K562 (cell line): ENCODE data around the gene HOXC12. TPM values are rescaled to one million over a fixed set of nuclear protein-coding genes. Genes with fewer than 3 reads are reported as not detected.

ENCODE experiments used
- ATF7 ChIP-seq: fragments of 450-650 bp; IDR thresholded peaks from 2 replicates; pipeline ENCODE4 v1.7.1; 2014; ENCODE audit warnings: mild to moderate bottlenecking, moderate library complexity
- BCL6 ChIP-seq: fragments of 250-450 bp; sonication (Bioruptor Pico); IDR thresholded peaks from 2 replicates; pipeline ENCODE4 v1.4.0; 2020
- COPS2 ChIP-seq: fragments of 450-650 bp; conservative IDR thresholded peaks from 2 replicates; pipeline ENCODE4 v1.6.1; 2016; ENCODE audit warnings: mild to moderate bottlenecking, moderate library complexity
- EGR1 ChIP-seq: fragments of 450-650 bp; conservative IDR thresholded peaks from 2 replicates; pipeline ENCODE4 v1.6.1; 2017; ENCODE audit warnings: mild to moderate bottlenecking
- ELF4 ChIP-seq: fragments of 450-650 bp; formaldehyde crosslinking; IDR thresholded peaks from 2 replicates; pipeline ENCODE4 v1.4.0; 2022; ENCODE audit warnings: missing genetic modification characterization
- ETV5 ChIP-seq: sonication (generic); formaldehyde crosslinking; IDR thresholded peaks from 2 replicates; pipeline ENCODE4 v1.4.0; 2020; ENCODE audit warnings: low read depth, mild to moderate bottlenecking, missing genetic modification reagents
- KLF10 ChIP-seq: fragments of 250-450 bp; sonication (Bioruptor Pico); IDR thresholded peaks from 2 replicates; pipeline ENCODE4 v1.6.1; 2021; ENCODE audit warnings: matching md5 sums
- MAFF ChIP-seq: IDR thresholded peaks from 2 replicates; pipeline ENCODE4 v1.6.1; 2012; ENCODE audit warnings: low read length, improper control_type of control experiment
- PHB ChIP-seq: fragments of 250-450 bp; sonication (Bioruptor Pico); IDR thresholded peaks from 2 replicates; pipeline ENCODE4 v1.5.0; 2021
- RBFOX2 ChIP-seq: fragments of 200-400 bp; formaldehyde crosslinking; IDR thresholded peaks from 2 replicates; pipeline ENCODE4 v1.6.1; 2017; ENCODE audit warnings: low read depth, mild to moderate bottlenecking, low read length, moderate library complexity
- SAFB ChIP-seq: fragments of 200-400 bp; formaldehyde crosslinking; IDR thresholded peaks from 2 replicates; pipeline ENCODE4 v1.6.1; 2017; ENCODE audit warnings: low read depth, low read length, borderline replicate concordance
- SMAD4 ChIP-seq: fragments of 250-450 bp; sonication (Bioruptor Pico); conservative IDR thresholded peaks from 2 replicates; pipeline ENCODE4 v1.8.0; 2021; ENCODE audit warnings: inconsistent platforms, mild to moderate bottlenecking, moderate library complexity
- SMARCC2 ChIP-seq: fragments of 450-650 bp; IDR thresholded peaks from 2 replicates; pipeline ENCODE4 v1.6.1; 2017; ENCODE audit warnings: antibody characterized with exemption, moderate library complexity, mild to moderate bottlenecking, low read depth
- TBL1XR1 ChIP-seq, 2 experiments: IDR thresholded peaks; 2 replicates each; pipeline ENCODE4 v1.6.1; 2012; ENCODE audit warnings: improper control_type of control experiment in 2 of 2, low read length in 2 of 2, mild to moderate bottlenecking in 1 of 2
- ZKSCAN1 ChIP-seq: fragments of 150-350 bp; IDR thresholded peaks from 2 replicates; pipeline ENCODE4 v1.6.1; 2016; ENCODE audit warnings: low read depth, low read length
- ZKSCAN3 ChIP-seq: fragments of 250-450 bp; sonication (Bioruptor Pico); IDR thresholded peaks from 2 replicates; pipeline ENCODE4 v1.4.0; 2020
- ZNF384 ChIP-seq: IDR thresholded peaks from 2 replicates; pipeline ENCODE4 v1.6.1; 2012; ENCODE audit warnings: low read depth, low read length, improper control_type of control experiment
- ZNF408 ChIP-seq: fragments of 250-450 bp; sonication (Bioruptor Pico); IDR thresholded peaks from 2 replicates; pipeline ENCODE4 v1.4.0; 2020; ENCODE audit warnings: low read depth, mild to moderate bottlenecking, moderate library complexity
- ZNF583 ChIP-seq: fragments of 250-450 bp; sonication (Bioruptor Pico); IDR thresholded peaks from 2 replicates; pipeline ENCODE4 v1.4.0; 2020
- ZNF584 ChIP-seq: fragments of 200-800 bp; sonication (Bioruptor generic); IDR thresholded peaks from 2 replicates; pipeline ENCODE4 v1.6.1; 2016; ENCODE audit warnings: low read depth, mild to moderate bottlenecking, missing genetic modification characterization, missing compliant biosample characterization
- polyA plus RNA-seq, 8 experiments: library from polyadenylated mRNA; depleted of rRNA in 4 of 8; stranded (reverse) in 5 of 8; unstranded in 3 of 8; fragments of >200 nt; fragmentation: Nextera tagmentation in 2 of 8; fragmentation: Illumina TruSeq in 1 of 8; extraction: Ambion mirVana in 2 of 8; extraction: Trizol in 1 of 8; gene quantifications; 2 replicates each; pipeline versions ENCODE4 v1.2.1 to v1.2.3, GENCODE V29; 2011 to 2014; ENCODE audit warnings: inconsistent platforms in 1 of 8, missing spikeins in 1 of 8
- total RNA-seq, 7 experiments: library from RNA; depleted of rRNA in 6 of 7; stranded (reverse); fragments of >200 nt in 6 of 7; fragmentation: Illumina TruSeq in 2 of 7; extraction: Trizol in 2 of 7; gene quantifications; 2 replicates each; pipeline versions ENCODE4 v1.2.1 to v1.2.3, GENCODE V29; 2011 to 2021; ENCODE audit warnings: low replicate concordance in 1 of 7
- TF ChIP-seq, protein P1 (sequence below), 2 experiments: IDR thresholded peaks; 2 replicates each; pipeline ENCODE4 v1.6.1; 2012; ENCODE audit warnings: improper control_type of control experiment in 2 of 2, low read depth in 2 of 2, low read length in 2 of 2, borderline replicate concordance in 1 of 2
- TF ChIP-seq, protein P2 (sequence below): fragments of 250-450 bp; sonication (Bioruptor Pico); IDR thresholded peaks from 2 replicates; pipeline ENCODE4 v1.4.0; 2020
- TF ChIP-seq, protein P3 (sequence below): fragments of 450-650 bp; IDR thresholded peaks from 2 replicates; pipeline ENCODE4 v1.6.1; 2016
- TF ChIP-seq, protein P4 (sequence below): fragments of 250-450 bp; sonication (Bioruptor Pico); IDR thresholded peaks from 2 replicates; pipeline ENCODE4 v1.9.0; 2021; ENCODE audit warnings: mild to moderate bottlenecking
- TF ChIP-seq, protein P5 (sequence below): conservative IDR thresholded peaks from 2 replicates; pipeline ENCODE4 v1.6.1; 2011; ENCODE audit warnings: low read depth, mild to moderate bottlenecking, low read length; ENCODE audit not compliant: control insufficient read depth

Gene HOXC12
- total and polyA plus RNA-seq, 9 of the 15 experiments (the other 6 are each of a cell fraction or from before 2014, with no cell fraction given): 0.04 to 0.36 (median 0.11) TPM; not detected in 1

DNA sequence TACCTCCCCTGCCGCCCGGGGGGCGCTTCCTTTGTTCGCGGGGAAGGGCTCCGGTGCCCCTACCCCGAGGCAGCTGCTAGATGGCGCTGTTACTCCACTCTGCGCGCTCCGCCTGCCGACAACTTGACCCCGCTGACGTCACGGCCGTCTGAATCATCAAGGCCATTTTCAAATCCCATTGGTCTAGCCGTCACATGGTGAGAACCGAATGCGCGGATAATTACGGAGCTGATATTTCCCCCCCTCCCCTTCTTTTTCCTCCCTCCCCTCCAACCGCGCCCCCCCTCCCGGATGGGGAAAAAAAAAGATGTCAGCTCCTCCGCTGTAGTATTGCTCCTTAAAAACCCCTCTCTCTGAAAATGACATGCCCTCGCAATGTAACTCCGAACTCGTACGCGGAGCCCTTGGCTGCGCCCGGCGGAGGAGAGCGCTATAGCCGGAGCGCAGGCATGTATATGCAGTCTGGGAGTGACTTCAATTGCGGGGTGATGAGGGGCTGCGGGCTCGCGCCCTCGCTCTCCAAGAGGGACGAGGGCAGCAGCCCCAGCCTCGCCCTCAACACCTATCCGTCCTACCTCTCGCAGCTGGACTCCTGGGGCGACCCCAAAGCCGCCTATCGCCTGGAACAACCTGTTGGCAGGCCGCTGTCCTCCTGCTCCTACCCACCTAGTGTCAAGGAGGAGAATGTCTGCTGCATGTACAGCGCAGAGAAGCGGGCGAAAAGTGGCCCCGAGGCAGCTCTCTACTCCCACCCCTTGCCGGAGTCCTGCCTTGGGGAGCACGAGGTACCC, 30.4 kb downstream of the HOXC12 start, which contains the start of gene HOXC10 (continued):
- TF ChIP-seq, protein P1, sequence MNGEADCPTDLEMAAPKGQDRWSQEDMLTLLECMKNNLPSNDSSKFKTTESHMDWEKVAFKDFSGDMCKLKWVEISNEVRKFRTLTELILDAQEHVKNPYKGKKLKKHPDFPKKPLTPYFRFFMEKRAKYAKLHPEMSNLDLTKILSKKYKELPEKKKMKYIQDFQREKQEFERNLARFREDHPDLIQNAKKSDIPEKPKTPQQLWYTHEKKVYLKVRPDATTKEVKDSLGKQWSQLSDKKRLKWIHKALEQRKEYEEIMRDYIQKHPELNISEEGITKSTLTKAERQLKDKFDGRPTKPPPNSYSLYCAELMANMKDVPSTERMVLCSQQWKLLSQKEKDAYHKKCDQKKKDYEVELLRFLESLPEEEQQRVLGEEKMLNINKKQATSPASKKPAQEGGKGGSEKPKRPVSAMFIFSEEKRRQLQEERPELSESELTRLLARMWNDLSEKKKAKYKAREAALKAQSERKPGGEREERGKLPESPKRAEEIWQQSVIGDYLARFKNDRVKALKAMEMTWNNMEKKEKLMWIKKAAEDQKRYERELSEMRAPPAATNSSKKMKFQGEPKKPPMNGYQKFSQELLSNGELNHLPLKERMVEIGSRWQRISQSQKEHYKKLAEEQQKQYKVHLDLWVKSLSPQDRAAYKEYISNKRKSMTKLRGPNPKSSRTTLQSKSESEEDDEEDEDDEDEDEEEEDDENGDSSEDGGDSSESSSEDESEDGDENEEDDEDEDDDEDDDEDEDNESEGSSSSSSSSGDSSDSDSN (IDR thresholded peaks at IDR 0.05; ENCODE audit: borderline replicate concordance in 1 of 2, low read depth in 2 of 2, low read length in 2 of 2): no peak
- no peak for TF ChIP-seq COPS2
- TF ChIP-seq ZKSCAN1: 0 out of 2 replicates have a peak, but pooled peaks have one; percentile 38
- no peak for TF ChIP-seq MAFF
- peak in 1 of 2 experiments; percentile 53; a peak in 1 of 4 replicates for TF ChIP-seq TBL1XR1 (IDR thresholded peaks at IDR 0.05; ENCODE audit: low read length in 2 of 2)
- TF ChIP-seq SMAD4 (CRISPR knock-in tag): no peak
- TF ChIP-seq ZNF384: no peak
- TF ChIP-seq ZKSCAN3 (CRISPR knock-in tag): no peak
- TF ChIP-seq, protein P2, sequence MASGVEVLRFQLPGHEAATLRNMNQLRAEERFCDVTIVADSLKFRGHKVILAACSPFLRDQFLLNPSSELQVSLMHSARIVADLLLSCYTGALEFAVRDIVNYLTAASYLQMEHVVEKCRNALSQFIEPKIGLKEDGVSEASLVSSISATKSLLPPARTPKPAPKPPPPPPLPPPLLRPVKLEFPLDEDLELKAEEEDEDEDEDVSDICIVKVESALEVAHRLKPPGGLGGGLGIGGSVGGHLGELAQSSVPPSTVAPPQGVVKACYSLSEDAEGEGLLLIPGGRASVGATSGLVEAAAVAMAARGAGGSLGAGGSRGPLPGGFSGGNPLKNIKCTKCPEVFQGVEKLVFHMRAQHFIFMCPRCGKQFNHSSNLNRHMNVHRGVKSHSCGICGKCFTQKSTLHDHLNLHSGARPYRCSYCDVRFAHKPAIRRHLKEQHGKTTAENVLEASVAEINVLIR: peak; percentile 81
- no peak for TF ChIP-seq PHB (CRISPR knock-in tag)
- no peak for TF ChIP-seq EGR1
- TF ChIP-seq ZNF583: no peak
- TF ChIP-seq, protein P3, sequence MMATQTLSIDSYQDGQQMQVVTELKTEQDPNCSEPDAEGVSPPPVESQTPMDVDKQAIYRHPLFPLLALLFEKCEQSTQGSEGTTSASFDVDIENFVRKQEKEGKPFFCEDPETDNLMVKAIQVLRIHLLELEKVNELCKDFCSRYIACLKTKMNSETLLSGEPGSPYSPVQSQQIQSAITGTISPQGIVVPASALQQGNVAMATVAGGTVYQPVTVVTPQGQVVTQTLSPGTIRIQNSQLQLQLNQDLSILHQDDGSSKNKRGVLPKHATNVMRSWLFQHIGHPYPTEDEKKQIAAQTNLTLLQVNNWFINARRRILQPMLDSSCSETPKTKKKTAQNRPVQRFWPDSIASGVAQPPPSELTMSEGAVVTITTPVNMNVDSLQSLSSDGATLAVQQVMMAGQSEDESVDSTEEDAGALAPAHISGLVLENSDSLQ: no peak
- TF ChIP-seq KLF10 (CRISPR knock-in tag): no peak
- TF ChIP-seq RBFOX2: no peak
- TF ChIP-seq, protein P4, sequence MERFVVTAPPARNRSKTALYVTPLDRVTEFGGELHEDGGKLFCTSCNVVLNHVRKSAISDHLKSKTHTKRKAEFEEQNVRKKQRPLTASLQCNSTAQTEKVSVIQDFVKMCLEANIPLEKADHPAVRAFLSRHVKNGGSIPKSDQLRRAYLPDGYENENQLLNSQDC (CRISPR knock-in tag): no peak
- TF ChIP-seq SAFB: no peak
- TF ChIP-seq ATF7: peak; percentile 71
- TF ChIP-seq SMARCC2: no peak
- no peak for TF ChIP-seq BCL6 (CRISPR knock-in tag)
- TF ChIP-seq, protein P5, sequence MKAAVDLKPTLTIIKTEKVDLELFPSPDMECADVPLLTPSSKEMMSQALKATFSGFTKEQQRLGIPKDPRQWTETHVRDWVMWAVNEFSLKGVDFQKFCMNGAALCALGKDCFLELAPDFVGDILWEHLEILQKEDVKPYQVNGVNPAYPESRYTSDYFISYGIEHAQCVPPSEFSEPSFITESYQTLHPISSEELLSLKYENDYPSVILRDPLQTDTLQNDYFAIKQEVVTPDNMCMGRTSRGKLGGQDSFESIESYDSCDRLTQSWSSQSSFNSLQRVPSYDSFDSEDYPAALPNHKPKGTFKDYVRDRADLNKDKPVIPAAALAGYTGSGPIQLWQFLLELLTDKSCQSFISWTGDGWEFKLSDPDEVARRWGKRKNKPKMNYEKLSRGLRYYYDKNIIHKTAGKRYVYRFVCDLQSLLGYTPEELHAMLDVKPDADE: no peak
- TF ChIP-seq ETV5 (CRISPR knock-in tag): no peak
- no peak for TF ChIP-seq ZNF408 (CRISPR knock-in tag)
- TF ChIP-seq ELF4 (CRISPR knock-in tag): no peak
- no peak for TF ChIP-seq ZNF584
